T-helper 2 cell (primary cell): ENCODE measurements around the gene SULT6B1.
"Not testable (repeated sequence)": the region's sequence is repeated elsewhere in the genome, so short reads cannot be mapped to it uniquely, and the experiment has no call there.

Source experiments
- DNase-seq, 5 experiments: peaks; one replicate each; pipeline versions ENCODE4 v3.0.0 to v3.0.0-alpha.2; 2012 to 2022

The SULT6B1 gene

GRCh38 chr2:37195862-37196319 is 7.4 kb upstream of the SULT6B1 start:
- DNase-seq = not testable (repeated sequence)

GRCh38 chr2:37192551-37192950 is 4.1 kb upstream of the SULT6B1 start:
- DNase-seq = no peak

- DNase-seq = no peak
Observed at GRCh38 chr2:37191747-37192146, 3.3 kb upstream of the SULT6B1 start.

GRCh38 chr2:37191253-37191652 is 2.8 kb upstream of the SULT6B1 start:
- no peak for DNase-seq

GRCh38 chr2:37190290-37190689 is 1.8 kb upstream of the SULT6B1 start:
- DNase-seq = no peak

GRCh38 chr2:37189452-37190153 is 1.1 kb upstream of the SULT6B1 start:
- DNase-seq = no peak

- DNase-seq = no peak
Observed at GRCh38 chr2:37181726-37182684, 6.5 kb downstream of the SULT6B1 start.

- DNase-seq = no peak
Observed at GRCh38 chr2:37180640-37181039, 7.8 kb downstream of the SULT6B1 start.

GRCh38 chr2:37180006-37180639 is 8.3 kb downstream of the SULT6B1 start:
- no peak for DNase-seq

- no peak for DNase-seq
Observed at GRCh38 chr2:37173741-37174140, 14.7 kb downstream of the SULT6B1 start.

- DNase-seq = no peak
Observed at GRCh38 chr2:37171624-37171950, 16.9 kb downstream of the SULT6B1 start.

GRCh38 chr2:37168217-37168981 is 20.1 kb downstream of the SULT6B1 start:
- peak in 2 of 5 experiments; percentile 11 to 40 for DNase-seq

- DNase-seq = no peak
Observed at GRCh38 chr2:37167636-37168180, 20.8 kb downstream of the SULT6B1 start.

GRCh38 chr2:37164757-37165156 is 23.7 kb downstream of the SULT6B1 start:
- no peak for DNase-seq

- peak; percentile 61 to 90 (median 79) for DNase-seq
Observed at GRCh38 chr2:37156857-37157714, 31.4 kb downstream of the SULT6B1 start, which contains the start of gene EIF2AK2. EIF2AK2 (minus strand) TSS chr2:37156980; CDS start chr2:37147806, 9,174 bp downstream.

GRCh38 chr2:37156071-37156856 is 32.2 kb downstream of the SULT6B1 start:
- peak in 2 of 5 experiments; percentile 11 to 24 for DNase-seq

- no peak for DNase-seq
Observed at GRCh38 chr2:37154785-37155184, 33.7 kb downstream of the SULT6B1 start.

- no peak for DNase-seq
Observed at GRCh38 chr2:37153224-37153623, 35.2 kb downstream of the SULT6B1 start.

- DNase-seq = peak in 2 of 5 experiments; percentile 25 to 81
Observed at GRCh38 chr2:37149626-37150322, 38.7 kb downstream of the SULT6B1 start.

GRCh38 chr2:37148325-37148724 is 40.1 kb downstream of the SULT6B1 start:
- DNase-seq = no peak
